ENCODE results near the gene SMYD4. TPM values are rescaled to one million over a fixed set of nuclear protein-coding genes. Genes with fewer than 3 reads are reported as not detected.
"Not testable (repeated sequence)": the region's sequence is repeated elsewhere in the genome, so short reads cannot be mapped to it uniquely, and the experiment has no call there.

The SMYD4 gene
- total RNA-seq, 1 donor: 7.1 TPM

DNA sequence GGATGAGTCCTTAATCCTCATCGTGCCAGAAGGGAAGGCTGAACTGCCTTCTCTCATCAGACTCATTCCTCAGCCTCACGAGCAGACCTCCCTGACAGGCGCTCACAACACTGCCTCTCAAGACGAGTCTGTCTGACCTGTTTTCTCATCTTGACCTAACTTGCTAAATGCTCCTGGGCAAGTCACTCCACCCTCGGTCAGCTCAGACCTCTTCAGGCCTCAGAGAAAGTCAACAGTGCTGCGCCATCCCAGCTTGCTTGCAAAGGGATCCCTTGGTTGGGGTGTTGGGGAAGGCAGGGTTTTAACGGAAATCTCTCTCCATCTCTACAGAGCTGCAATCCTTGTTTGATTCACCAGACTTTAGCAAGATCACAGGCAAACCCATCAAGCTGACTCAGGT is 52.8 kb downstream of the SMYD4 start:
- Histone ChIP-seq H3K4me3 (ENCODE audit: low read length) (no peak overlapping the region), H3K4me1 (ENCODE audit: insufficient read depth, low read length) (peaks cover 2% of the 10 kb centered on the region), H3K27me3 (ENCODE audit: insufficient read depth, low read length) (no peaks in the 10 kb centered on the region), H3K9me3 (ENCODE audit: low read depth, low read length) (no peaks in the 10 kb centered on the region)

DNA sequence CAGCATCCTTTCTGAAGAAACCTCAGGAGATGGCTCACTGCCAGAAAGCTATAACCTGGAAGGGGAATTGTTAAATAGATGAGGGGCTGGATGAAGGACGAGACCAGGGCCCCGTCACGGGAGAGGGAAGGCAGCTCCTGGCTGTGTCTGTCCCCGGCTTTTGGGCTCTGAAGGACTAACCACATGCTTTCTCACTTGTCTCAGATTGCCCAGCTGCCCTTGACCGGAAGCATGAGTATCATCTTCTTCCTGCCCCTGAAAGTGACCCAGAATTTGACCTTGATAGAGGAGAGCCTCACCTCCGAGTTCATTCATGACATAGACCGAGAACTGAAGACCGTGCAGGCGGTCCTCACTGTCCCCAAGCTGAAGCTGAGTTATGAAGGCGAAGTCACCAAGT is 53.4 kb downstream of the SMYD4 start:
- Histone ChIP-seq H3K4me1 (ENCODE audit: insufficient read depth, low read length) (peaks cover 7% of the 10 kb centered on the region), H3K27me3 (ENCODE audit: insufficient read depth, low read length) (no peaks in the 10 kb centered on the region), H3K9me3 (ENCODE audit: low read depth, low read length) (no peaks in the 10 kb centered on the region), H3K4me3 (ENCODE audit: low read length) (no peak overlapping the region)

DNA sequence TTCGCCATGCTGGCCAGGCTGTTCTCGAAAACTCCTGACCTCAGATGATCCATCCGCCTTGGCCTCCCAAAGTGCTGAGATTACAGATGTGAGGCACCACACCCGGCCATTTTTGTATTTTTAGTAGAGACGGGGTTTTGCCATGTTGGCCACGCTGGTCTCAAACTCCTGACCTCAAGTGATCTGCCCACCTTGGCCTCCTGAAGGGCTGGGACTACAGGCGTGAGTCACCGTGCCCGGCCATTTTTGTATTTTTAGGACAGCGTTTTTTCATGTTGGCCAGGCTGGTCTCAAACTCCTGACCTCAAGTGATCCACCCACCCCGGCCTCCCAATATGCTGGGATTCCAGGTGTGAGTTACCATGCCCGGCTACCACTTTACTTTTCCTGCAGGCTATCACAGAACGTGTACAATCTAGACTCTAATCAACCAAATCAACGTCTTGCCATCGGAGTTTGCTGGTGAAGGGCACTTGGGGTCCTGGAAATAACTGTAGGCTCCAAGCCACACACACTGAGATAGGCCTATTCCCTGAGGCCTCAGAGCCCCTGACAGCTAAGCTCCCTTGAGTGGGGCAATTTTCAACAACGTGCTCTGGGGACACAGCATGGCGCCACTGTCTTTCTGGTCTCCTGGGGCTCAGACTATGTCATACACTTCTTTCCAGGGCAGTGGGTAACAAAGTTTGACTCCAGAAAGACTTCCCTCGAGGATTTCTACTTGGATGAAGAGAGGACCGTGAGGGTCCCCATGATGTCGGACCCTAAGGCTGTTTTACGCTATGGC is 55.1 kb downstream of the SMYD4 start:
- Histone ChIP-seq H3K27me3 (ENCODE audit: insufficient read depth, low read length) (no peaks in the 10 kb centered on the region), H3K9me3 (ENCODE audit: low read depth, low read length) (no peaks in the 10 kb centered on the region), H3K4me3 (ENCODE audit: low read length) (no peak overlapping the region), H3K4me1 (ENCODE audit: insufficient read depth, low read length) (peaks cover 23% of the 10 kb centered on the region)

DNA sequence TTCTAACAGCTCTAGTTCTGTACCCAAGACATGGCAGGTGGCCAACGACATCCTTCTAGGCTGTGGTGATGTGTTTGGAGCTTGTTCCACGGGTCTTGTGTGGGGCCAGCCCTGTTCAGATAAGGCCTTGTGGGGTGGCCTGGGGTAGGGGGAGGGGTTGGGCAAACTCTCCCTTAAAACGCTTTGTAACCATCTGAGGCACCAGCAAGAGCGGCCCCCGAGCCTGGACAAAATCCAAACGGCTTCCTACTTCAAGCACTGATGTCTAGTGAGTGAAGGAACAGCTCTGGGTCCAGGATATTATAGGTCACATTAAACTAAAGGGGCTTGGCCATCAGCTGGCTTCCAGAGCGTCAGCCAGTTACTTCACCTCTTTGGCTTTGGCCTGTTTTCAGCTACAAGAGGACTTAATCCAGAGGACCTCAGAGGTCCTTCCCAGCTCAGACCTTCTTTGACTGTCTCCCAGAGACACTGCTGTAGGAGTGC is 56.0 kb downstream of the SMYD4 start:
- no peak overlapping the region for H3K4me3 ChIP-seq (ENCODE audit: low read length)
- H3K9me3 ChIP-seq (ENCODE audit: low read depth, low read length): no peaks in the 10 kb centered on the region
- no peaks in the 10 kb centered on the region for H3K27me3 ChIP-seq (ENCODE audit: insufficient read depth, low read length)
- peaks cover 27% of the 10 kb centered on the region for H3K4me1 ChIP-seq (ENCODE audit: insufficient read depth, low read length)

DNA sequence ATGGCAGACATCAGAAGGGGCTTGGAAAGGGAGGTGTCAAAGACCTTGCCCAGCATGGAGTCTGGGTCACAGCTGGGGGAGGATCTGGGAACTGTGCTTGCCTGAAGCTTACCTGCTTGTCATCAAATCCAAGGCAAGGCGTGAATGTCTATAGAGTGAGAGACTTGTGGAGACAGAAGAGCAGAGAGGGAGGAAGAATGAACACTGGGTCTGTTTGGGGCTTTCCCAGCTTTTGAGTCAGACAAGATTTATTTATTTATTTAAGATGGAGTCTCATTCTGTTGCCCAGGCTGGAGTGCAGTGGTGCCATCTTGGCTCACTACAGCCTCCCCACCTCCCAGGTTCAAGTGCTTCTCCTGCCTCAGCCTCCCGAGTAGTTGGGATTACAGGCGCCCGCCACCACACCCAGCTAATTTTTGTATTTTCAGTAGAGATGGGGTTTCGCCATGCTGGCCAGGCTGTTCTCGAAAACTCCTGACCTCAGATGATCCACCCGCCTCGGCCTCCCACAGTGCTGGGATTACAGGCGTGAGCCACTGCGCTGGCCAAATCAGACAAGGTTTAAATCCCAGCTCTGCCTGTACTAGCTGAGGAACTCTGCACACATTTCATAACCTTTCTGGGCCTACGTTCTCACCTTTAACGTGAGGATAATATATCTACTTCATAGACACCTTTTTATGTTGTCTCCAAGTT is 56.6 kb downstream of the SMYD4 start:
- H3K4me3 ChIP-seq (ENCODE audit: low read length); H3K9me3 ChIP-seq (ENCODE audit: low read depth, low read length); H3K27me3 ChIP-seq (ENCODE audit: insufficient read depth, low read length): not testable (repeated sequence)
- peaks cover 27% of the 10 kb centered on the region for H3K4me1 ChIP-seq (ENCODE audit: insufficient read depth, low read length)

DNA sequence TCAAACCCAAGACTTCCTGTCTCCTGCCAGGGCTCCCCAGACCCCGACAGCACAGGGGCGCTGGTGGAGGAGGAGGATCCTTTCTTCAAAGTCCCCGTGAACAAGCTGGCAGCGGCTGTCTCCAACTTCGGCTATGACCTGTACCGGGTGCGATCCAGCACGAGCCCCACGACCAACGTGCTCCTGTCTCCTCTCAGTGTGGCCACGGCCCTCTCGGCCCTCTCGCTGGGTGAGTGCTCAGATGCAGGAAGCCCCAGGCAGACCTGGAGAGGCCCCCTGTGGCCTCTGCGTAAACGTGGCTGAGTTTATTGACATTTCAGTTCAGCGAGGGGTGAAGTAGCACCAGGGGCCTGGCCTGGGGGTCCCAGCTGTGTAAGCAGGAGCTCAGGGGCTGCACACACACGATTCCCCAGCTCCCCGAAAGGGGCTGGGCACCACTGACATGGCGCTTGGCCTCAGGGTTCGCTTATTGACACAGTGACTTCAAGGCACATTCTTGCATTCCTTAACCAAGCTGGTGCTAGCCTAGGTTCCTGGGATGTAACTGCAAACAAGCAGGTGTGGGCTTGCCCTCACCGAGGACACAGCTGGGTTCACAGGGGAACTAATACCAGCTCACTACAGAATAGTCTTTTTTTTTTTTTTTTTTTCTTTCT is 59.8 kb downstream of the SMYD4 start:
- H3K27me3 ChIP-seq (ENCODE audit: insufficient read depth, low read length): no peaks in the 10 kb centered on the region
- H3K4me3 ChIP-seq (ENCODE audit: low read length): no peak overlapping the region
- H3K4me1 ChIP-seq (ENCODE audit: insufficient read depth, low read length): peaks cover 27% of the 10 kb centered on the region
- H3K9me3 ChIP-seq (ENCODE audit: low read depth, low read length): no peaks in the 10 kb centered on the region

DNA sequence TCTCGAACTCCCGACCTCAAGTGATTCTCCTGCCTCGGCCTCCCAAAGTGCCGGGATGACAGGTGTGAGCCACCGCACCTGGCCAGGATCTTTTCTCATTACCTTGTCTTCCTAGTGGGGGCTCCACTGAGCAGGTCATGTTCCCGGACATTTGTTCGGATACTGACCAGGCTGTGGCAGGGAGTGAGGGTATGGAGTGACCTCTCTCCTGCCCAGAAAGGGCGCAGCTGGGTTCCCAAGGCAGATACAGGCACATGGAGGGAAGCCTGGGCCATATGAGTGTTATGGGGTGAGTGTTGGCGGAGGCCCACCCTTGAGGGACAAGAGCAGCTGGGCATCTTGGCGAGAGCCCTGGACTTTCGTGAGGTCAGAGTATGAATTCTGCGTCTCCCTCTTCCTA is 62.3 kb downstream of the SMYD4 start:
- Histone ChIP-seq H3K4me1 (ENCODE audit: insufficient read depth, low read length) (peaks cover 51% of the 10 kb centered on the region), H3K4me3 (ENCODE audit: low read length) (no peak overlapping the region), H3K27me3 (ENCODE audit: insufficient read depth, low read length) (no peaks in the 10 kb centered on the region), H3K9me3 (ENCODE audit: low read depth, low read length) (no peaks in the 10 kb centered on the region)

DNA sequence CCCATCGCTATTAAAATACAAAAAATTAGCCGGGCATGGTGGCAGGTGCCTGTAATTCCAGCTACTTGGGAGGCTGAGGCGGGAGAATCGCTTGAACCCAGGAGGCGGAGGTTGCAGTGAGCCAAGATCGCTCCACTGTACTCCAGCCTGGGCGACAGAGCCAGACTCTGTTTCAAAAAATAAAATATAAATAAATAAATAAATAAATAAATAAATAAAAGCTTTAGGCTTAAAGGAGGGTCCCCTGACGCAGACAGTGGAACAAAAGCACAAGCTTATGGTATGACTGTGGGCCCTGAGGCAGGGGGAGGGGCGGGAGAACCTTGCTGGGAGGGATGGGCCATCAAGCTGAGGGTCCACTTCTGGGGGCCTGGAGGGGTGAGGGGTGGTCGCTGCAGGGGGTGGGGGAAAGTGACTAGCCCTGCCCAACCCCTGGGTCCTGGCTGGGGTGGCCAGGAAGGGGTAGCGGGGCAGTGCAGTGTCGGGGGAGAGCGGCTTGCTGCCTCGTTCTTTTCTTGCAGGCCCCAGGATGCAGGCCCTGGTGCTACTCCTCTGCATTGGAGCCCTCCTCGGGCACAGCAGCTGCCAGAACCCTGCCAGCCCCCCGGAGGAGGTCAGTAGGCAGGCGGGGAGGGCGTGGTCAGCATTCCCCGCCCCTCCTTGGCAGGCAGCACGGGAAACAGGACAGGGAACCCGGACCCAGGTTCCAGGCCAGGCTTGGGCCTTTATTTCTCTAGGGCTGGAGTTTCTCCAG is 63.1 kb downstream of the SMYD4 start:
- Histone ChIP-seq H3K4me3 (ENCODE audit: low read length) (no peak overlapping the region), H3K27me3 (ENCODE audit: insufficient read depth, low read length) (no peaks in the 10 kb centered on the region), H3K9me3 (ENCODE audit: low read depth, low read length) (no peaks in the 10 kb centered on the region), H3K4me1 (ENCODE audit: insufficient read depth, low read length) (peaks cover 54% of the 10 kb centered on the region)

DNA sequence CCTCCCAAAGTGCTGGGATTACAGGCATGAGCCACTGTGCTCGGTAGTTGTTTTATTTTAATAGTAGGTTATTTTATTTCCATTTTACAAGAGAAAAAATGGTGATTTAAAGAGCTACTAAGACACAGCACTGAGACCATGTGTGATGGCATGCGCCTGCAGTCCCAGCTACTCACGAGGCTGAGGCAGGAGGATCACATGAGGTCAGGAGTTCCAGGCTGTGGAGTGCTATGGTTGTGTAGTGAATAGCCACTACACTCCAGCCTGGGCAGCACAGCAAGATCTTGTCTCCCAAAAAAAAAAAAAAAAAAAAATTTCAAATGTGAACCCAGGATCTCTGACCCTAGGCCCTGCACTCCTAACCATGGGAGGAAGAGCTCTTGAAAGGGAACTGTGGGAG is 64.1 kb downstream of the SMYD4 start:
- no peak overlapping the region for H3K4me3 ChIP-seq (ENCODE audit: low read length)
- no peaks in the 10 kb centered on the region for H3K27me3 ChIP-seq (ENCODE audit: insufficient read depth, low read length)
- H3K9me3 ChIP-seq (ENCODE audit: low read depth, low read length): no peaks in the 10 kb centered on the region
- H3K4me1 ChIP-seq (ENCODE audit: insufficient read depth, low read length): peaks cover 45% of the 10 kb centered on the region

DNA sequence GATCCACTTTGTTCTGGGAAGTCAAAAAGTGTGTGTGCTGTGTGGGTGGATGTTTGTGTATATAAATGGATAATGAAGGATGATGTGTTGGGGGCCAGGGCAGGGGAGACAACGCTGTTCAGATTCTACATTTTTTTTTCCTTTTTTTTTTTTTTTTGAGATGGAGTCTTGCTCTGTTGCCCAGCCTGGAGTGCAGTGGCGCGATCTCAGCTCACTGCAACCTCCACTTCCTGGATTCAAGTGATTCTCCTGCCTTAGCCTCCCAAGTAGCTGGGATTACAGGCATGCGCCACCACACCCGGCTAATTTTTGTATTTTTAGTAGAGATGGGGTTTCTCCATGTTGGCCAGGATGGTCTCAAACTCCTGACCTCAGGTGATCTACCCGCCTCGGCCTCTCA is 65.0 kb downstream of the SMYD4 start:
- H3K4me3 ChIP-seq (ENCODE audit: low read length); H3K9me3 ChIP-seq (ENCODE audit: low read depth, low read length); H3K27me3 ChIP-seq (ENCODE audit: insufficient read depth, low read length): not testable (repeated sequence)
- H3K4me1 ChIP-seq (ENCODE audit: insufficient read depth, low read length): peaks cover 39% of the 10 kb centered on the region

DNA sequence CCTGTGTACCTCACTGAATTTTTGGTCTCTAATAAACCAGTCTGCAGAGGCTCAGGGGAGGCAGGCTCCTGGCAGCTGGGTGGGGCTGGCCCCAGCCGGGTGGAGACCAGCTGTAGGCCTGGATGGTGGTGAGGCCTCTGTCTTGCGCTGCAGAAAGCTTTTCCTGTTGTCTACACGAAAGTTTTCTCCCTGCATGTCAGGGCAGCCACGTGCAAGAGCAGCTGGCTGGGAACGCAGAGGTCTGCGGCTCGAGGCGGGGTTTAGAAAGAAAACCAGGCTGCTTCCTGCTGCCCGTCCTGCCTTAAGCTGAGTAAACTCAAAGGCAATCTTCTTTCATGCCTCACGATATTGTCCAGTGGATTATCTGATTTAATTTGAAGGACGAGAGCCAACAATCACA is 65.4 kb downstream of the SMYD4 start:
- Histone ChIP-seq H3K9me3 (ENCODE audit: low read depth, low read length) (no peaks in the 10 kb centered on the region), H3K4me1 (ENCODE audit: insufficient read depth, low read length) (peaks cover 39% of the 10 kb centered on the region), H3K27me3 (ENCODE audit: insufficient read depth, low read length) (no peaks in the 10 kb centered on the region), H3K4me3 (ENCODE audit: low read length) (no peak overlapping the region)

DNA sequence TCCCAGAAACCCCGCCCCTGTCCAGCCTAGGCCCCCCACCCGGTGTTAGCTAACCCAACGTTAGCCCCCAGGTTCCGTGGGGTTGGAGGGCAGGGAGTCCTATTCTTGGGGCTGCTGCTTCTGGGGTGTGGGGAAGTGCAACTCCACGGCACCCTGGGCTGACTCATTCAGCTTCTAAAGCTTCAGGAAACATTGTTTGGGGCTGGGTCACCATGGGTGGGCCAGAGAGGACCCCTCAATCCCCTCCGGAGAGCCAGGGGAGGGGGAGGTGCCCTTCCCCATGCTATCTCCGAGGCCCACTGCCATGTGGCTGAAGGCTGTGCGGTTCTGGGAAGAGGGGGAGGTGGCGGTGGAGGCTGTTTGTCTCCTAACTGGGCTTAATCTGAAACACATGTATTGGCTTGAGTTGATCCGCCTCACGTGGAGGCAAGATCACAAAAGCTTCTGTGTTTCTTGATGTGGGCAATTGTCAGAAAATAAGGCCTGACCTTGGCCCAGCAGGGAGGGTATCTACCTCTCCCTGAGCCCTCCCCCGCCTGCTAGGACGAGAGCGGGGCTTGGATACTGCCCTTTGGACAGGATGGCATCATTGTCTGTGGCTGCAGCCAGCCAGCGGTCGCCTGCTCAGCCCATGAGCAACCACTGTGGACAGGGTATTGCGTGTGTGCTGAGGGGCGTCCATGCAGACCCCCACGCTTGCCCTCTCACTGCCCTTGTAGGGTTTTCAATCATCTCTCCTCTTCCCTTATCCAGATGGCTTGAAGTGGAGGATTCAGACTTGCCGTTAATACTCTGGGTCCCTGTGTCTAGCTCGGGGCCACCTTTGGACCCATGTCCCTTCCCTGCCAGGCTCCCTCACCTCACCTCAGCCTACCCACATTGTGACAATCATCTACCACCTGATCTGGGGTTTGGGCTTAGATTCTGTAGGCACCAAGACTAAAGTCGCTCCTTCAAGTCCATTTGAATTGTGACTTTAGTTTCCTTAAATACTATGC is 66.5 kb downstream of the SMYD4 start:
- Histone ChIP-seq H3K4me1 (ENCODE audit: insufficient read depth, low read length) (peaks cover 45% of the 10 kb centered on the region), H3K4me3 (ENCODE audit: low read length) (no peak overlapping the region), H3K27me3 (ENCODE audit: insufficient read depth, low read length) (no peaks in the 10 kb centered on the region), H3K9me3 (ENCODE audit: low read depth, low read length) (no peaks in the 10 kb centered on the region)

DNA sequence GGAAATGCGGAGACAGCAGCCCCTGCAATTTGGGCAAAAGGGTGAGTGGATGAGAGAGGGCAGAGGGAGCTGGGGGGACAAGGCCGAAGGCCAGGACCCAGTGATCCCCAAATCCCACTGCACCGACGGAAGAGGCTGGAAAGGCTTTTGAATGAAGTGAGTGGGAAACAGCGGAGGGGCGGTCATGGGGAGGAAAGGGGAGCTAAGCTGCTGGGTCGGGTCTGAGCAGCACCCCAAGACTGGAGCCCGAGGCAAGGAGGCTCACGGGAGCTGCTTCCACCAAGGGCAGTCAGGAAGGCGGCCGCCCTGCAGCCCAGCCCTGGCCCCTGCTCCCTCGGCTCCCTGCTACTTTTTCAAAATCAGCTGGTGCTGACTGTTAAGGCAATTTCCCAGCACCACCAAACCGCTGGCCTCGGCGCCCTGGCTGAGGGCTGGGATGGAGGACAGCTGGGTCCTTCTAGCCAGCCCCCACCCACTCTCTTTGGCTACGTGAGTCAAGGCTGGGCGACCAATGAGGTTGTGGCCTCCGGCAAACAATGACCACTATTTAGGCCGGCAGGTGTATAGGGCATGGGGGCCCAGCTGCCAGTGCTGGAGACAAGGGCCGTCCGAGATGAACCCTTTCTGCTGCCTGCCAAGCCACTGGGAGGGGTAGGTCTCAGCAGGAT is 67.3 kb downstream of the SMYD4 start:
- Histone ChIP-seq H3K4me1 (ENCODE audit: insufficient read depth, low read length) (peaks cover 45% of the 10 kb centered on the region), H3K4me3 (ENCODE audit: low read length) (no peak overlapping the region), H3K27me3 (ENCODE audit: insufficient read depth, low read length) (no peaks in the 10 kb centered on the region), H3K9me3 (ENCODE audit: low read depth, low read length) (no peaks in the 10 kb centered on the region)
